ENCODE results near the gene RWDD2A.

GRCh38 chr6:83183082-83183828 is 9.9 kb upstream of the RWDD2A start:
- no peak for TF ChIP-seq CTCF (IDR thresholded peaks at IDR 0.05)
- TF ChIP-seq POLR2A (IDR thresholded peaks at IDR 0.05): no peak

Data from ovary (tissue), 3 donors.